Skeletal muscle satellite cell (primary cell): Measurements from ENCODE around the gene RPS6KC1.

Experiments used
- H3K27me3 ChIP-seq: 2 replicates; pipeline ENCODE4 v1.7.0; 2013; ENCODE audit warnings: low read length; ENCODE audit not compliant: control insufficient read depth, insufficient read depth
- H3K36me3 ChIP-seq: 2 replicates; pipeline ENCODE4 v1.7.0; 2013; ENCODE audit warnings: mild to moderate bottlenecking, control low read depth, low read length; ENCODE audit not compliant: insufficient read depth
- H3K4me1 ChIP-seq: 2 replicates; pipeline ENCODE4 v1.7.0; 2013; ENCODE audit warnings: low read length; ENCODE audit not compliant: control insufficient read depth, insufficient read depth
- H3K4me2 ChIP-seq: 2 replicates; pipeline ENCODE4 v1.7.0; 2013; ENCODE audit warnings: mild to moderate bottlenecking, low read length
- H3K4me3 ChIP-seq: 2 replicates; pipeline ENCODE4 v1.7.0; 2013; ENCODE audit warnings: low read length
- H3K9ac ChIP-seq: 2 replicates; pipeline ENCODE4 v1.7.0; 2013; ENCODE audit warnings: mild to moderate bottlenecking, low read depth, low read length, moderate library complexity
- H3K9me3 ChIP-seq: replicated peaks from 2 replicates; pipeline ENCODE4 v1.7.0; 2013; ENCODE audit warnings: mild to moderate bottlenecking, control low read depth, low read length

Gene RPS6KC1

DNA sequence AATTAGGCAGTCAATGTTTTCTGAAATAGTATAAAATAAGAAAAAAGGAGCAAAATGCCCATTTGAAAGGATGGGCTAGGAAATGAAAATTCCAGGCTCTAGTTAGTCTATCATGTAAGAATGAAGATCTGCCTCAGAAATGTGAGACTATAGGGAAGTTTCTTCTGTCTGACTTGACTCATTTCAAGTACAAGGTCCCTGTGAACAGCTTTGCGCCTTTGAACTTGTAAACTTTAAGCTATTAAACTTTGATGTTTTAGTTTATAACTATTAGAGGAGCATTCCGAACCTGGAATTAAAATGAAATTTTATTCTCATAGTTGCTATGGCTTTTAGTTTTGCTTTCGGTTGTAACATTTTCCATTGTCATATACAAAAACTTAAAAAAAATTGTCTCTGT, 199.4 kb downstream of the RPS6KC1 start:
- Histone ChIP-seq H3K36me3 (no peaks in the 10 kb centered on the region), H3K9ac (no peak overlapping the region), H3K9me3 (no peaks in the 10 kb centered on the region), H3K4me3 (no peak overlapping the region), H3K4me2 (no peak overlapping the region), H3K27me3 (no peaks in the 10 kb centered on the region), H3K4me1 (no peaks in the 10 kb centered on the region)

DNA sequence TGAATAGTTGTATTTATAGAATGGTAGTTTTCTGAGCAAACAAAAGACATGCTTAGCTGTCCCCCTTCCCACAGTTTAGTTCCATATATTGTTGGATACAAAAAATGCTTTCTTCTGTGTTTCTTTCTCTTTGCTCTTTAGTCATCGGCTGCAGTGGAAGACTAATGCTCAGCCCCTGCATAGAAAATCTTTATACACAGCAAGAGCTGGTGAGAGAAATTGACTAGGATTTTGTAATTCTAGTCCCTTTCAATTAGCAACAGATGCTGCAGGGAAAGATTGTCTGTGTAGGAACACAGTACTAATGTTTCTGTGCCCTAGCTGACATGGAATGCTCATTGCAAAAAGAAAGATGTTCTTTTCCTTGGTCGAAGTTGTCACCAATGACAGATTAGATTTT, 200.9 kb downstream of the RPS6KC1 start:
- Histone ChIP-seq H3K4me1 (no peaks in the 10 kb centered on the region), H3K9me3 (no peaks in the 10 kb centered on the region), H3K9ac (no peak overlapping the region), H3K4me3 (no peak overlapping the region), H3K27me3 (no peaks in the 10 kb centered on the region), H3K4me2 (no peak overlapping the region), H3K36me3 (no peaks in the 10 kb centered on the region)

DNA sequence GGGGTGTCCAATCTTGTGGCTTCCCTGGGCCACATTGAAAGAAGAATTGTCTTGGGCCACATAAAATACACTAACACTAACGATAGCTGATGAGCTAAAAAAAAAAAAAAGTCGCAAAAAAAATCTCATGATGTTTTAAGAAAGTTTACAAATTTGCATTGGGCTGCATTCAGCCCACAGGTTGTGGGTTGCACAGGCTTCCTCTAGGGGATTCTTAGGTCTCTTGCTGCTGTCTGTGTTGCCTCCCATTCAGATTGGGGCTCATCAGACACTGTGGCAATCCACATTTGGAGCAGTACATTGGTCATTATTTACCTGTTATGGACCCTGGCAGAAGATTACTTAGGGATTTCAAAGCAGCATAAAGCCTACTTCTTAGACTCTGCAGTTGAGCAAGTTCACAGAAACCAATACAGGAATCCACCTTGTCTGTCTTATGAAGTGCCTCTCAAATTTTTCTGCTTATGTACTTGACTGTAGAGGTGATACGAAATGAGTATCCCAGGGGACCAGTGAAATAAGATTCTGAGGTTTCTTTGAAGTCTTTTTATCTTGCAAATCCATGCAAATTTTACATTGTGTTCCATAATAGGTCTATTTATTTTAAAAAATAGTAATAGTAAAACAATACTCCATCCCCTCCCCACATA, 205.5 kb downstream of the RPS6KC1 start:
- Histone ChIP-seq H3K27me3 (no peaks in the 10 kb centered on the region), H3K4me1 (no peaks in the 10 kb centered on the region), H3K4me2 (no peak overlapping the region)

DNA sequence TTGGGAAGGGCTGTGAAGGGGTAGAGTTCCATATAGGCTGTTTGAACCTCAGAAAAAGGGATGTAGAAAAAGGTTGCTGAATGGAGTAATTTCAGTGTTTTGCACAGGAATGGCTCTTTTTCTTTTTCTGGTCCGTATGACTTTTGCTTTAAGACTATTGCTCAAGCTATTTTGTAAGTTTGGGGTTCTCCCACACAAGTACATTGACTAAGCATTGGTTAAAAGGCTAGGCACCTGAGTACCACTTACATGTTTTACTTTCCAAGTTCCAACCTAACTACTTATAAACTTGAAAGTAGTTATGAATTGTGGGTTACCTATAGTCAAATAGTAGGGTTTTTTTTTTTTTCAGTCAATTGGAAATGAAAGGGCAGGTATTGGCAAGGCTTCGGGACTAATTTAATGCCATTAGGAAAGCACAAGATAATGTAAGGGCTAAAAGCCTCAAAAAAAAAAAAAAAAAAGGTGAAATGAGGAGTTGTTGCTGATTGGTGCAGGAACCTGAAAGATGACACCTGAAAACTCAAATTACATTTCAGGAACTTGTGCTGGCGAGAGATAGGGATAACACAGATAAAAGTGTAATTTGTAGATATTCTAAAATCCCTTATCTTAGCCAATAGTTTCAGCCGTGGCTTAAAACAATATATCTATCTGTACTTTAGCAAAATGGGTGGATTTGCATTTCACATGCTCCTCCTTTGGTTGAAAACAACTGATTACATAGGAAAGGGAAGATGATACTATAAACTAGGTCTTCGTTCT, 209.5 kb downstream of the RPS6KC1 start:
- no peak overlapping the region for H3K9ac ChIP-seq
- no peak overlapping the region for H3K4me3 ChIP-seq
- no peak overlapping the region for H3K4me2 ChIP-seq
- no peaks in the 10 kb centered on the region for H3K27me3 ChIP-seq
- no peaks in the 10 kb centered on the region for H3K4me1 ChIP-seq
- H3K36me3 ChIP-seq, result peaks cover 7% of the 10 kb centered on the region
- H3K9me3 ChIP-seq, result no peaks in the 10 kb centered on the region

More for the DNA sequence above, 205.5 kb downstream of the RPS6KC1 start:
- no peak overlapping the region for H3K4me3 ChIP-seq
- no peak overlapping the region for H3K9ac ChIP-seq
- H3K9me3 ChIP-seq, result no peaks in the 10 kb centered on the region
- H3K36me3 ChIP-seq, result no peaks in the 10 kb centered on the region

DNA sequence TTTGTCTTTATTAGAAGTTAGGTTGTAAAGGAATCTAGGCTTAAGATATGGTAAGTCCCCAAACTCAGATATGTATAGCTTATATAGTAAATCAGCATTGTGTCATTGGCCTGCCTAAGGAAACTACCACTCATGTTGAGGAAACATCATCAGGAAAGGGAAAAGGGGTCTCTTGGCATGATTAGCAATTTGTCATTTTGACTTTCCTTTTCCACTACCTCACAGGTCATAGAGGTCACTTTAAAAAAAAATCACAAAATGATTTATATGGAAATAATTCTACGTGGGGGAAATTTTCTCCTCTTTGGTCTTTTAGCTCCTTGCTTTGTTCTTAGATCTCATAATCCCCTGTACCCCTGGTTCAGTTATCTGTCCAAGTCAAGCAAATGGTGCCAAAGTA, 213.5 kb downstream of the RPS6KC1 start:
- Histone ChIP-seq H3K4me2 (no peak overlapping the region), H3K36me3 (peaks cover 7% of the 10 kb centered on the region), H3K27me3 (no peaks in the 10 kb centered on the region), H3K9ac (no peak overlapping the region), H3K4me3 (no peak overlapping the region), H3K9me3 (no peaks in the 10 kb centered on the region), H3K4me1 (peaks cover 5% of the 10 kb centered on the region)

DNA sequence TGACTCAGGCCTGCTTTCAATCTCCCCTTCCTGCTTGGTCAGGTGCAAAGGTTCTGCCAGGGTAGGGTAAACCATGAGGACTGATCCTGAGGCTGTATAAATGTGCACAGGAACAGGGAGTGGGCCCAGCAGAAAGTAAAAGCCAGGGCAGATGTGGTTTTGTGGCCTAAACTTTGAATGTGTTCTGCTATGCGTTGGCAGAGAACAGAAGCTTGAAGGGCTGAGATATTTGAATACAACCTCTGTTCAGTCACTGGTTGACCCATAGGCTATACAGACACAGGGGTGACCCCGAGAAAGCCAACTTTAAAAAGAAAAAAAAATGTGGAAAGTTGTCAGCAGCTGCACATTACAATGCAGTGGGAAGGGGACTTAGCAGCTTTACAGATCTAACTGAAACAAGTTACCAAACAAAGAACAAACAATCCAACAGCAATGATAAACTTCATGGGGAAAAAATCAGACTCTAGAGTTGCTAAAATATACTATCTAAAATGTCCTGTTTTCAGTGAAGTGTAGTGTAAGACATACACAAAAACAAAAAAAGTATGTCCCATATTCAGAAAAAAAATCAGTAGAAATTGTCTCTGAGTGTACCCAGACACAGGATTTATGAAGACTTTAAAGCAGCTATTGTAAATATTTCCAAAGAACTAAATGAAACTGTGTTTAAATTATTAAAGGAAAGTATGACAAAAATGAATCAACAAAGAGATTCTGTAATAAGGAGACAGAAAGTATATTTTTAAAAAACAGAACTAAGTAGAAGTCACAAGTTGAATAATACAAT, 216.1 kb downstream of the RPS6KC1 start:
- H3K9me3 ChIP-seq, result no peaks in the 10 kb centered on the region
- H3K4me1 ChIP-seq, result peaks cover 5% of the 10 kb centered on the region

DNA sequence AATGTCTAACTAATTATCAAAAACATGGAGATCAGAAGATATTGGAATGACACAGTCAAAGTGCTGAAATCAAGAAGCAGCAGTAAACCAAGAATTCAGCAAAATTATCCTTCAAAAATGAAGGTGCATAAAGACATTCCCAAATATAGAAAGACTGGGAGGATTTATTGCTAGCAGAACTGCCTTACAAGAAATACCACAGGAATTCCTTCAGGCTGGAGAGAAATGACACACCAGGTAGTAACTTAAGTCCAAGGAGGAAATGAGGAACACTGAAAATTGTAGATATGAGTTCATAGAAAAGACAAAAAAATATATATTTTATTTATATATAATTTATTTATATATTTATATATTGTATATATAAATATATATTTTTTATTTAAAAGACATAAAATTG, 217.2 kb downstream of the RPS6KC1 start:
- Histone ChIP-seq H3K4me2 (no peak overlapping the region), H3K36me3 (no peaks in the 10 kb centered on the region), H3K9me3 (no peaks in the 10 kb centered on the region), H3K9ac (no peak overlapping the region), H3K27me3 (no peaks in the 10 kb centered on the region), H3K4me3 (no peak overlapping the region), H3K4me1 (peaks cover 5% of the 10 kb centered on the region)

More for the DNA sequence above, 216.1 kb downstream of the RPS6KC1 start:
- H3K36me3 ChIP-seq, result peaks cover 6% of the 10 kb centered on the region
- H3K4me2 ChIP-seq, result no peak overlapping the region
- no peak overlapping the region for H3K4me3 ChIP-seq
- H3K9ac ChIP-seq, result no peak overlapping the region
- no peaks in the 10 kb centered on the region for H3K27me3 ChIP-seq

DNA sequence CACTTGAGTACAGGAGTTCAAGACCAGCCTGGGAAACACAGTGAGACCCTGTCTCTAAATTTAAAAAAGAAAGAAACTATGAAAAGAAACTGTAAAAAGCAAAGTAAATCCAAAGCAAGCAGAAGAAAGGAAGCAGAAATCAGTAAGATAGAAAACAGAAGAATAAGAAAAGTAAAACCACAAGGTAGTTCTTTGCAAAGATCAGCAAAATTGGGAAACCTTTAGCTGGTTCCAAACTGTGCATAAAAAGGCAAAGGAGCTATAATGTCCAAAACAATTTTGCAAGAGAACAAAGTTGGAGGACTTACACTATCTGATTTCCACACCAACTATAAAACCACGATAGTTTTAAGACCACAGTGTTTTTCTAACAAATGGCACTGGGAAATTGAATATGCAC, 218.8 kb downstream of the RPS6KC1 start:
- no peak overlapping the region for H3K4me3 ChIP-seq
- H3K9ac ChIP-seq, result no peak overlapping the region
- no peak overlapping the region for H3K4me2 ChIP-seq
- H3K4me1 ChIP-seq, result peaks cover 5% of the 10 kb centered on the region
- H3K9me3 ChIP-seq, result no peaks in the 10 kb centered on the region
- H3K27me3 ChIP-seq, result no peaks in the 10 kb centered on the region
- peaks cover 5% of the 10 kb centered on the region for H3K36me3 ChIP-seq

DNA sequence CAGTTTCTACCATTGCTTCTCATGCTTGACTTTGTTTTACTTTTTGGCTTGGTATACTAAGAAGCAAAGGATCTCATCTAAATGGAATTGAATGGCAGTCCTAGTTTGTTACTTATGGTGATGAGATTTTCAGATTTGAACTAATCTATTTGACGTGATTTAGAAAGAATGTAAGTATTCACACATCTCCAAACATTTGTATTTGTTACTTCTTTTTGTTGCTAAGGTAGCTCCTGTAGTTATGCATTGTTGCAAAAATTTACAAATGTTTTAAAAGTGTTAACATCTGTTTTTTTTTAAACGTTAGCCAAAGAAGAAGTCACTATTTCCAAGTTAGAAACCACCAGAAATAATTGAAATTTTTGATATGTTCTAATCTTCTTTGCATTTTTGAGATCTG, 222.5 kb downstream of the RPS6KC1 start:
- Histone ChIP-seq H3K9me3 (no peaks in the 10 kb centered on the region), H3K4me3 (no peak overlapping the region), H3K27me3 (no peaks in the 10 kb centered on the region), H3K4me2 (no peak overlapping the region), H3K4me1 (peaks cover 8% of the 10 kb centered on the region), H3K36me3 (peaks cover 5% of the 10 kb centered on the region), H3K9ac (no peak overlapping the region)

DNA sequence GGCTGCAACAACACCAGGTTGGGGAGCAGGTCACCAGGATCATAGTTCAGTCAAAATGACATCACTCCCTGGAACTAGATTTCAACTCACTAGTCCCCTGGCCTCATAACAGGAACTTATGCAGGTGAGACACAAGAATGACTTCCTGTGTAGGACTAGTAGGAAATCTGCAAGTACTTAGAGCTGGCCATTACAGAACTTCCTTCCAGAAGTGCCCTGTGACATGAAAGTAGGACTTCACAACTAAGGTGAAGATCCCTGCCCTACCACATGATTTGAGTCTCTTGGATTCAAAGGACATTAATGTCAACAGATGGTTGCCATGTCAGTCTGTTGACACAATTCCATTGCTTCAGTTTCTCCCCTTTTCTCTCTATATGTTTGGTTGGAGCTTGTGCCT, 223.1 kb downstream of the RPS6KC1 start:
- no peaks in the 10 kb centered on the region for H3K27me3 ChIP-seq
- H3K4me2 ChIP-seq, result no peak overlapping the region
- H3K4me3 ChIP-seq, result no peak overlapping the region
- no peak overlapping the region for H3K9ac ChIP-seq
- H3K36me3 ChIP-seq, result peaks cover 5% of the 10 kb centered on the region
- no peaks in the 10 kb centered on the region for H3K9me3 ChIP-seq
- H3K4me1 ChIP-seq, result peaks cover 8% of the 10 kb centered on the region

DNA sequence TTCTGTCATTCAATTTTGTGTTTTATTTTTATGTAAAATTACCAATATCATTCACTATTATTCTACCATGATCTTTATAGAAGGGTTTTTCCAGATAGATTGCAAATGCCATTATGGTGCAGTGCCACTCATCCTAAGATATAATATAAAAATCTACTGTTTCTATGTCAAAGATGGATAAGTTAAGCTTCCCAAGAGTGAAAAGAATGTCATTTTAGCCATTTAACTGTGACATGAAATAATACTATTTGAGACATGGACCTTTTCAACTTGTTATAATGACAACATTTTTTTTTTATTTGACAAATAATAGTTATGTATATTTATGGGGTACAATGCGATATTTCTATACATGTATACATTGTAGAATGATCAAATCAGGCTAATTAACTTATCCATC, 224.3 kb downstream of the RPS6KC1 start:
- Histone ChIP-seq H3K36me3 (peaks cover 5% of the 10 kb centered on the region), H3K4me2 (no peak overlapping the region), H3K4me1 (peaks cover 8% of the 10 kb centered on the region), H3K4me3 (no peak overlapping the region), H3K9ac (no peak overlapping the region), H3K27me3 (no peaks in the 10 kb centered on the region), H3K9me3 (no peaks in the 10 kb centered on the region)
